ENCODE data around the gene BTBD10.
A peak's percentile ranks its signal among the peaks of the same experiment; 100 is the strongest.
"Not testable (repeated sequence)": the region's sequence is repeated elsewhere in the genome, so short reads cannot be mapped to it uniquely, and the experiment has no call there.

BTBD10 gene

GRCh38 chr11:13440100-13440855 lies 22.7 kb downstream of the BTBD10 start:
- DNase-seq (ENCODE audit: low spot score): no peak

GRCh38 chr11:13438291-13438690 lies 24.7 kb downstream of the BTBD10 start:
- no peak for DNase-seq (ENCODE audit: low spot score)

GRCh38 chr11:13436836-13437235 lies 26.2 kb downstream of the BTBD10 start:
- DNase-seq (ENCODE audit: low spot score): not testable (repeated sequence)

- DNase-seq (ENCODE audit: low spot score): no peak
Measured at GRCh38 chr11:13434247-13435205, 28.5 kb downstream of the BTBD10 start.

- no peak for DNase-seq (ENCODE audit: low spot score)
Measured at GRCh38 chr11:13433437-13433836, 29.6 kb downstream of the BTBD10 start.

- DNase-seq (ENCODE audit: low spot score): no peak
Measured at GRCh38 chr11:13429836-13430235, 33.2 kb downstream of the BTBD10 start.

- DNase-seq (ENCODE audit: low spot score): no peak
Measured at GRCh38 chr11:13429288-13429687, 33.7 kb downstream of the BTBD10 start.

GRCh38 chr11:13427440-13427839 lies 35.6 kb downstream of the BTBD10 start:
- DNase-seq (ENCODE audit: low spot score): no peak

- DNase-seq (ENCODE audit: low spot score): no peak
Measured at GRCh38 chr11:13423372-13423771, 39.6 kb downstream of the BTBD10 start.

GRCh38 chr11:13421561-13421960 lies 41.5 kb downstream of the BTBD10 start:
- DNase-seq (ENCODE audit: low spot score): no peak

GRCh38 chr11:13415201-13415600 lies 47.8 kb downstream of the BTBD10 start:
- DNase-seq (ENCODE audit: low spot score): no peak

- DNase-seq (ENCODE audit: low spot score): no peak
Measured at GRCh38 chr11:13405220-13405619, 57.8 kb downstream of the BTBD10 start.

- not testable (repeated sequence) for DNase-seq (ENCODE audit: low spot score)
Measured at GRCh38 chr11:13398335-13398734, 64.7 kb downstream of the BTBD10 start.

GRCh38 chr11:13391217-13391616 lies 71.8 kb downstream of the BTBD10 start:
- no peak for DNase-seq (ENCODE audit: low spot score)

GRCh38 chr11:13388741-13389140 lies 74.3 kb downstream of the BTBD10 start:
- no peak for DNase-seq (ENCODE audit: low spot score)

- no peak for DNase-seq (ENCODE audit: low spot score)
Measured at GRCh38 chr11:13386567-13386966, 76.5 kb downstream of the BTBD10 start.

- DNase-seq (ENCODE audit: low spot score): peak; percentile 35
Measured at GRCh38 chr11:13384908-13385640, 77.9 kb downstream of the BTBD10 start.

- DNase-seq (ENCODE audit: low spot score): no peak
Measured at GRCh38 chr11:13382751-13383150, 80.3 kb downstream of the BTBD10 start.

- no peak for DNase-seq (ENCODE audit: low spot score)
Measured at GRCh38 chr11:13380731-13381130, 82.3 kb downstream of the BTBD10 start.

- no peak for DNase-seq (ENCODE audit: low spot score)
Measured at GRCh38 chr11:13378316-13378715, 84.7 kb downstream of the BTBD10 start.

GRCh38 chr11:13376838-13377237 lies 86.2 kb downstream of the BTBD10 start:
- no peak for DNase-seq (ENCODE audit: low spot score)

- DNase-seq (ENCODE audit: low spot score): no peak
Measured at GRCh38 chr11:13376402-13376801, 86.6 kb downstream of the BTBD10 start.
